NCI-H460 (cell line): Measurements from ENCODE around the gene AKR1C8. TPM values are rescaled to one million over a fixed set of nuclear protein-coding genes. Genes with fewer than 3 reads are reported as not detected.
"Not testable (repeated sequence)": the region's sequence is repeated elsewhere in the genome, so short reads cannot be mapped to it uniquely, and the experiment has no call there.

Experiments
- DNase-seq: peaks from one replicate; pipeline ENCODE4 v3.0.0-alpha.2; 2016; ENCODE audit warnings: low read depth; ENCODE audit errors: extremely low read depth
- total RNA-seq: library from RNA; depleted of rRNA; stranded (reverse); fragments of >200 nt; shearing (Covaris generic); gene quantifications from 2 replicates; pipeline ENCODE4 v1.2.3, GENCODE V29; 2014; rRNA removed

The AKR1C8 gene
- total RNA-seq, 1 experiment from 2014 or later = 0.10 TPM

DNA sequence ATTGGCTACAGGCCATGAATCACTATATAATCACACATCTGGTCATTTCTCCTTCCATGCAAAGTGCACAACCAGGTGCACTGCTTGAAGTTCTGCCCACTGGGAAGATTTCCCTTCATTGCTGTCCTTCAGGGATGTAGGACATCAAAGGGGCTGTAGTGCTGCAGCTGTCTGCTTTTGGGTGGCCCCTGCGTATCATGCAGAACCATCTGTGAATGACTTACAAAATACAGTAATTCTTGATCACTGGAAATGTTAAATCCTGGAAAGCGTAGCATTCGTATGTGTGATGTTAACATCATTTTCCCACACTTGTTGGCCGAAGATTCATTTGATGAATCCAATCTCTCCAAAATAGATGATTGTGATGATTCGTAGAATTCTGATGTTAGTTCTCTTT, 68.3 kb downstream of the AKR1C8 start:
- no peak for DNase-seq

DNA sequence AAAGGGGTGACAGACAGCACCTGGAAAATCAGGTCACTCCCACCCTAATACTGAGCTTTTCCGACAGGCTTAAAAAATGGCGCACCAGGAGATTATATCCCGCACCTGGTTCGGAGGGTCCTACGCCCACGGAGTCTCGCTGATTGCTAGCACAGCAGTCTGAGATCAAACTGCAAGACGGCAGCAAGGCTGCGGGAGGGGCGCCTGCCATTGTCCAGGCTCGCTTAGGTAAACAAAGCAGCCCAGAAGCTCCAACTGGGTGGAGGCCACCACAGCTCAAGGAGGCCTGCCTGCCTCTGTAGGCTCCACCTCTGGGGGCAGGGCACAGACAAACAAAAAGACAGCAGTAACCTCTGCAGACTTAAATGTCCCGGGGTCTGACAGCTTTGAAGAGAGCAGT, 75.1 kb downstream of the AKR1C8 start:
- not testable (repeated sequence) for DNase-seq

DNA sequence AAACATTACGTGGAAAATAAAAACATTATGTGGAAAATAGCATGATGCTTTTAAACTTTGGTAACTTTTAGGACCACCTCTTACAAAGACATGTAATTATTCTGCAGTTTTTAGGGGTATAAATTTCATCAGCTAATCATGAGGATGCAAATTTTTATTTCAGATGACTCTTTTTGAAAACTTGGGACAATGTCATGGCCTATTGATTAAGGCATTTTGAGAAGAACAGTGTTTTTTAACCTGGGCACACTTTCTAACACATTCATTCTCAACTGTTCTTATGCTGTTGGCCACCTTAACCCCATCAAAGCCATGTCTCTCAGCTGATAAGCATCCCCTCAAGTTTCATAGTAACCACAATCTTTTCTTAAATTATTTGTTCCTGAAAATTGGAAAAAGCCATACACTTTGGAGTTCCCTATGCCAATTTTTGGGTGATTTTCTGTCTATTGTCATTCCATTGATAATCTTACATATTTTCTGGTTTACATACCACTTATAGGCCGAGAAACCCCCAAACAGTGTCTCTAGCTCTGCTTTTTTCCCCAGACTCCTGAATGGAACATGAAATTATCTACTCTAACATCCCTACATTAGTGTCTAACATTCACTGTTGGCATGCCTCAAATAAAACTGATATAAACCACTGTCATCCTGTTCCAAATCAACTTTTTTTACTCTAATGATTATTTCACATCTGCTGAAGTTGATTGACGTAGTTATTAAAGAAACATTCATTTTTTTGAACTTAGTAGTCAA, 76.1 kb downstream of the AKR1C8 start:
- DNase-seq = no peak

GRCh38 chr10:5107860-5108526, 77.0 kb downstream of the AKR1C8 start:
- DNase-seq = no peak

DNA sequence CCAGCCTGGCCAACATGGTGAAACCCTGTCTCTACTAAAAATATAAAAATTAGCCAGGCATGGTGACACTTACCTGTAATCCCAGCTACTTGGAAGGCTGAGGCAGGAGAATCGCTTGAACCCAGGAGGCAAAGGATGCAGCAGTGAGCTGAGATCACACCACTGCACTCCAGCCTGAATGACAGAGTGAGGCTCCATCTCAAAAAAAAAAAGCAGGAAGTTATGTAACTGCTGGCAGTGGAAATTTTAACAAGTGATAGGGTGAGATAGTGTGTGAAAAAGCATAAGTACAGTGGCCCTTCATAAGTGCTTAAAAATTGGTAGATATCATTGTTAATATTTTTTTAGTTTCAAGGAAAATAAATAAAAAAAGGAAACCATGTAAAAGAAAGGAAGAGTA, 78.4 kb downstream of the AKR1C8 start:
- no peak for DNase-seq

DNA sequence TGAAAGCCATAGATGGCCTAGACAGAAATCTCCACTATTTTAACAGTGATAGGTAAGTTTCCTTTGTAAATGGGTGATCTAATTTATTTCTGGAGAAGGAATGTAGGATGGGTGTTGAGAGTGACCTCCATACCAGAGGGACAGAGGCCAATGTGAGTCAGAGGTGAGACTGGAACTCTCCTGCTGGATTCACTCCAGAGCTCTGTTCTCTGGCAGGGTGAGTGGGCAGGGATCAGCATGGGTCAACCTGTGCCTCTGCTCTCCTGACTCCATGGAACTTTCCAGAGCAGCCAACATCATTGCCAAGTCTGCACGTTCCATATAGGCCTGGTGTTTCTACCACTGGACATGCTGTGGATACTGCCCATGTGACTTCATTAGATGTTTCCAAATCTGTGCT, 79.3 kb downstream of the AKR1C8 start:
- DNase-seq = no peak

Other genes starting within 250 kb of the AKR1C8 start
- gene AKR1C1, start 221.7 kb downstream of the AKR1C8 start, total RNA-seq = 1,075 and 1,182 TPM in 2 replicates
- gene AKR1C2, start 181.3 kb downstream of the AKR1C8 start, total RNA-seq = 727 and 823 TPM in 2 replicates
- 818 and 909 TPM in 2 replicates for gene AKR1C3, start 90.7 kb downstream of the AKR1C8 start, total RNA-seq
- gene AKR1C4, start 11.7 kb upstream of the AKR1C8 start, total RNA-seq = not detected in 2 replicates
- not detected in 2 replicates for gene UCN3, start 179.8 kb upstream of the AKR1C8 start, total RNA-seq
- gene TUBAL3, start 219.7 kb upstream of the AKR1C8 start, total RNA-seq = 1.6 and 1.9 TPM in 2 replicates
- 39.5 and 40.4 TPM in 2 replicates for gene NET1, start 227.4 kb upstream of the AKR1C8 start, total RNA-seq